ENCODE results near the gene ZNF165. TPM values are rescaled to one million over a fixed set of nuclear protein-coding genes. Genes with fewer than 3 reads are reported as not detected.
"Not testable (repeated sequence)": the region's sequence is repeated elsewhere in the genome, so short reads cannot be mapped to it uniquely, and the experiment has no call there.

The ZNF165 gene
- total RNA-seq = under 1 TPM; 0.48 to 0.59 TPM

DNA sequence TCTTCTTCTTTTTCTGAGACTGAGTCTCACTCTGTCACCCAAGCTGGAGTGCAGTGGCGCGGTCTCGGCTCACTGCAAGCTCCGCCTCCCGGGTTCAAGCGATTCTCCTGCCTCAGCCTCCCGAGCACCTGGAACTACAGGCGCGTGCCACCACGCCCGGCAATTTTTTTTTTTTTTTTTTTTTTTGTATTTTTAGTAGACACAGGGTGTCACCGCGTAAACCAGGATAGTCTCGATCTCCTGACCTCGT lies at the start of gene ZNF165:
TSS of gene ZNF165 (plus strand) at position 188 of the 250 bp plus-strand sequence. CDS start 4,913 bp downstream, outside the sequence.
- DNase-seq (ENCODE audit: low spot score); H3K9me3 Mint-ChIP-seq; H3K27me3 Mint-ChIP-seq; H3K36me3 Mint-ChIP-seq: not testable (repeated sequence)
- H3K4me3 Mint-ChIP-seq = peak within 1 kb of the TSS; percentile 93
- H3K27ac Mint-ChIP-seq = peak within 1 kb of the TSS; percentile 68 to 79
- ATAC-seq = peak; percentile 37 to 41
- H3K4me1 Mint-ChIP-seq (ENCODE audit: low read depth in 2 of 2) = peaks cover 17 to 27% of the 10 kb centered on the region in 2 donors

DNA sequence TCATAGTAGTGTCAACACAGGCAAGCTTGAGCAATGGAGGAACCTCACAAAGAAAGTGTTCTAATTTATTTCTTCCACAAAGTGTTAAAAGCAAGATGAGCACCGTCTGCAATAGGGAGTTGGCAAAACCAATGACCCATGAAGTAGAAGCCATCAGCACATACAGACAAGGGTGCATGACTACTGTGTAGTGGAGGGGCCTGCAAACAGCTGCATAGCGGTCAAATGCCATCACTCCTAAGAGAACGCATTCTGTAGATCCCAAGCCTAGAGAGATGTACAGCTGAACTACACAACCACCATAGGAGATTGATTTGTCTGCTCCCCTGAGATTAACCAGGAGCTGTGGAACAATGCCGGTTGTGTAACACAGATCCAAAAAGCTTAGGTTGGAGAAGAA lies 26.8 kb upstream of the ZNF165 start:
- no peak for ATAC-seq
- no peaks in the 10 kb centered on the region for H3K9me3 Mint-ChIP-seq

GRCh38 chr6:28060405-28060804 lies 20.0 kb upstream of the ZNF165 start:
- H3K4me1 Mint-ChIP-seq (ENCODE audit: low read depth in 2 of 2) = no peaks in the 10 kb centered on the region
- DNase-seq (ENCODE audit: low spot score) (no peak), ATAC-seq (no peak)
- no peak overlapping the region for H3K4me3 Mint-ChIP-seq
- no peaks in the 10 kb centered on the region for H3K9me3 Mint-ChIP-seq
- H3K27ac Mint-ChIP-seq = no peak overlapping the region
- H3K36me3 Mint-ChIP-seq = no peaks in the 10 kb centered on the region
- peaks cover 20 to 25% of the 10 kb centered on the region in 2 donors for H3K27me3 Mint-ChIP-seq

More for the DNA sequence above, 26.8 kb upstream of the ZNF165 start:
- Mint-ChIP-seq H3K27ac (no peak overlapping the region), H3K27me3 (peaks cover 23 to 40% of the 10 kb centered on the region in 2 donors), H3K4me1 (ENCODE audit: low read depth in 2 of 2) (no peaks in the 10 kb centered on the region), H3K4me3 (no peak overlapping the region), H3K36me3 (no peaks in the 10 kb centered on the region)
- DNase-seq (ENCODE audit: low spot score) = no peak

DNA sequence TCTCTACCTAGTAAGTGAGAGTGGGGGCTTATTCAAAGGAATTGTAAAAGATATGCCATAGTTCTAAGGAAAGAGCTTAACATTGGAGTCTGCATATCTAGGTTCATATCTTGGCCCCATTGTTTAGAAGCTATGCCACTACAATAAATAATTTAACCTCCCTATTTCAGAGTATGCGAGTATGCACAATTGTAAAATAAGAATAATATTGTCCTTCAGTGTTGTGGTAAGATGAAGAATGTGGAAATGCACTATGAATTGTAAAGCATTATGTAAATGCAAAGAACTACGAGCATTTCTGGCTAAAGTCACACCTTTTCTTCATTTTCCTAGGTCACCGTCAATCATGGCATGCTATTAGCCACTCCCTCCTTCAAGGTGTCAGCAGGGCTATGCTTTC lies 16.1 kb upstream of the ZNF165 start:
- Mint-ChIP-seq H3K36me3 (no peaks in the 10 kb centered on the region), H3K4me3 (no peak overlapping the region), H3K9me3 (no peaks in the 10 kb centered on the region), H3K27me3 (peaks cover 33 to 44% of the 10 kb centered on the region in 2 donors), H3K4me1 (ENCODE audit: low read depth in 2 of 2) (no peaks in the 10 kb centered on the region), H3K27ac (no peak overlapping the region)
- ATAC-seq (no peak), DNase-seq (ENCODE audit: low spot score) (no peak)

- no peaks in the 10 kb centered on the region for H3K36me3 Mint-ChIP-seq
- H3K27me3 Mint-ChIP-seq = peaks cover 31 to 53% of the 10 kb centered on the region in 2 donors
- H3K27ac Mint-ChIP-seq = no peak overlapping the region
- H3K9me3 Mint-ChIP-seq = no peaks in the 10 kb centered on the region
- DNase-seq (ENCODE audit: low spot score) = no peak
- H3K4me3 Mint-ChIP-seq = no peak overlapping the region
- H3K4me1 Mint-ChIP-seq (ENCODE audit: low read depth in 2 of 2) = no peaks in the 10 kb centered on the region
- no peak for ATAC-seq
Measured at GRCh38 chr6:28068067-28068466, 12.3 kb upstream of the ZNF165 start.

GRCh38 chr6:28070968-28071367 lies 9.4 kb upstream of the ZNF165 start:
- peaks cover 26 to 37% of the 10 kb centered on the region in 2 donors for H3K27me3 Mint-ChIP-seq
- not testable (repeated sequence) for H3K9me3 Mint-ChIP-seq; H3K4me1 Mint-ChIP-seq (ENCODE audit: low read depth in 2 of 2); H3K4me3 Mint-ChIP-seq; H3K36me3 Mint-ChIP-seq; H3K27ac Mint-ChIP-seq; ATAC-seq; DNase-seq (ENCODE audit: low spot score)

GRCh38 chr6:28078050-28078449 lies 2.3 kb upstream of the ZNF165 start:
- no peak overlapping the region for H3K4me3 Mint-ChIP-seq
- ATAC-seq (no peak), DNase-seq (ENCODE audit: low spot score) (no peak)
- H3K27me3 Mint-ChIP-seq = peaks cover 0 to 5% of the 10 kb centered on the region in 2 donors
- no peaks in the 10 kb centered on the region for H3K9me3 Mint-ChIP-seq
- H3K27ac Mint-ChIP-seq = no peak overlapping the region
- H3K4me1 Mint-ChIP-seq (ENCODE audit: low read depth in 2 of 2) = peaks cover 17 to 23% of the 10 kb centered on the region in 2 donors
- peaks cover under 1% of the 10 kb centered on the region for H3K36me3 Mint-ChIP-seq

DNA sequence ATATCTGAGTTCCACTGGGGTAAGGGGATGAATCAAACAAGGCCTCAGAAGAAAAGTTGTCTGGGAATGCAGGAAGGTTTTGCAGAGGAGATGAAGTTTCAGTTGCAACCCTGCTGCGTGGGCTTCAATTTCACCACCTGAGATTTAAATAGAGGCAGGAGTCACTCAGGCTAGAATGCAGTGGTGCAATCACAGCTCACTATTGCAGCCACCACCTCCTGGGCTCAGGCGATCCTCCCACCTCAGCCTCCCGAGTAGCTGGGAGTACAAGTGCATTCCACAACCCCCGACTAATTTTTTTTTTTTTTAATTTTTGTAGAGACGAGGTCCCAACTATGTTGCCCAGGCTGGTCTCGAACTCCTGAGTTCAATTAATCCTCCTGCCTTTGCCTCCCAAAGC lies 1.5 kb upstream of the ZNF165 start:
- DNase-seq (ENCODE audit: low spot score) = no peak
- ATAC-seq = no peak
- Mint-ChIP-seq H3K4me1 (ENCODE audit: low read depth in 2 of 2) (peaks cover 17 to 27% of the 10 kb centered on the region in 2 donors), H3K27me3 (peaks cover 0 to under 1% of the 10 kb centered on the region in 2 donors), H3K9me3 (no peaks in the 10 kb centered on the region), H3K27ac (no peak overlapping the region), H3K4me3 (peak overlapping the region; percentile 39), H3K36me3 (peaks cover 5% of the 10 kb centered on the region)

GRCh38 chr6:28080631-28081485 lies 490 bp downstream of the ZNF165 start:
- Mint-ChIP-seq H3K4me3 (peak overlapping the region; percentile 93), H3K4me1 (ENCODE audit: low read depth in 2 of 2) (peaks cover 17 to 27% of the 10 kb centered on the region in 2 donors), H3K27ac (peak overlapping the region; percentile 68 to 79), H3K9me3 (no peaks in the 10 kb centered on the region), H3K36me3 (peaks cover 5% of the 10 kb centered on the region), H3K27me3 (no peaks in the 10 kb centered on the region)
- DNase-seq (ENCODE audit: low spot score) (peak; percentile 91), ATAC-seq (peak; percentile 90 to 94)

- Mint-ChIP-seq H3K27me3 (no peaks in the 10 kb centered on the region), H3K27ac (peak overlapping the region; percentile 68 to 79), H3K36me3 (peaks cover 5% of the 10 kb centered on the region), H3K9me3 (no peaks in the 10 kb centered on the region), H3K4me1 (ENCODE audit: low read depth in 2 of 2) (peaks cover 17 to 27% of the 10 kb centered on the region in 2 donors), H3K4me3 (peak overlapping the region; percentile 93)
- no peak for DNase-seq (ENCODE audit: low spot score)
- ATAC-seq = peak in 1 of 2 donors; percentile 21
Measured at GRCh38 chr6:28081486-28081751, 1.1 kb downstream of the ZNF165 start.

GRCh38 chr6:28082939-28083338 lies 2.6 kb downstream of the ZNF165 start:
- no peak overlapping the region for H3K27ac Mint-ChIP-seq
- H3K4me1 Mint-ChIP-seq (ENCODE audit: low read depth in 2 of 2) = peaks cover 17 to 27% of the 10 kb centered on the region in 2 donors
- ATAC-seq = peak in 1 of 2 donors; percentile 21
- peaks cover 4% of the 10 kb centered on the region for H3K9me3 Mint-ChIP-seq
- peaks cover 0 to 4% of the 10 kb centered on the region in 2 donors for H3K27me3 Mint-ChIP-seq
- no peak for DNase-seq (ENCODE audit: low spot score)
- peak overlapping the region; percentile 21 for H3K4me3 Mint-ChIP-seq
- H3K36me3 Mint-ChIP-seq = peaks cover 11% of the 10 kb centered on the region

DNA sequence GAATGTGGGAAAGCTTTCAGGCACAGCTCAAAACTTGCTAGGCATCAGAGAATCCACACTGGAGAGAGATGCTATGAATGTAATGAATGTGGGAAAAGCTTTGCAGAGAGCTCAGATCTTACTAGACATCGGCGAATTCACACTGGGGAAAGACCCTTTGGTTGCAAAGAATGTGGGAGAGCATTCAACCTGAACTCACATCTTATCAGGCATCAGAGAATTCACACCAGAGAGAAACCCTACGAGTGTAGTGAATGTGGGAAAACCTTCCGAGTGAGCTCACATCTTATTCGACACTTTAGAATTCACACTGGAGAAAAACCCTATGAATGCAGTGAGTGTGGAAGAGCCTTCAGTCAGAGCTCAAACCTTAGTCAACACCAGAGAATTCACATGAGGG lies 8.7 kb downstream of the ZNF165 start:
- H3K4me1 Mint-ChIP-seq (ENCODE audit: low read depth in 2 of 2) = no peaks in the 10 kb centered on the region
- no peak overlapping the region for H3K27ac Mint-ChIP-seq
- H3K4me3 Mint-ChIP-seq = no peak overlapping the region
- ATAC-seq (no peak), DNase-seq (ENCODE audit: low spot score) (no peak)
- peaks cover 31% of the 10 kb centered on the region for H3K36me3 Mint-ChIP-seq
- H3K27me3 Mint-ChIP-seq = peaks cover 17 to 25% of the 10 kb centered on the region in 2 donors
- peaks cover 23% of the 10 kb centered on the region for H3K9me3 Mint-ChIP-seq

DNA sequence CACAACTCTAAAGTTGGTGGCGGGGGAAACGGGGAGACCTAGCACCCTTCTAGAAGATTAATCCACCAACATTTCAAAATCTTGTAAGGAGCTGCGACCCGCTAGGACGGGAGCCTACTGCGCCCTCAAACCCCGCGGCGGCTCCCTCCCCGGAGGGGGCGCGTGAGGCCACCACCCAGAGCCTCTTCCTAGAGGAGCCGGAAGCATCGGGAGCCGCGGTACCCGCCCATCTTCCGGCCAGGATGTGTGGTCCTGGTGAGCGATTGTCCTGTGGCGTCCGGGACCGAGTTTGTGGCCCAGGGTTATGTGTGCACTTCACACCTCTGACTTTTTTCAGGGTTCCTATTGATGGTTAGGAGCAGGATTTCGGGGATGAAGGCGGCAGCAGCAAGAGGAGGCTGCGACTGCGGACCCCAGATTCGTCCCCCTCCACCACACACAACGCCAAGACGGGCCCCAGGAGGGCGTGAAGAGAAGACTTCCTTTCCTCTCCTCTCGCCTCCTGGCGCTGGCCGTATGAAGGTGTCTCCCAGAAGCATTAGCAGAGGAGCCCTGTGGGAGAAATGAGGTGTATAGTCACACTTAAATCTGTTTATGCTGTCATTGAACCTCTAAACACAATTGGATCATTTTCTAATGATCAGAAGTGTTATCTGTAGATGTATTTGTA lies 10.7 kb downstream of the ZNF165 start:
- Mint-ChIP-seq H3K9me3 (peaks cover 23% of the 10 kb centered on the region), H3K4me3 (no peak overlapping the region), H3K27ac (no peak overlapping the region), H3K27me3 (peaks cover 23 to 28% of the 10 kb centered on the region in 2 donors), H3K36me3 (peaks cover 31% of the 10 kb centered on the region), H3K4me1 (ENCODE audit: low read depth in 2 of 2) (no peaks in the 10 kb centered on the region)
- ATAC-seq (peak in 1 of 2 donors; percentile 48), DNase-seq (ENCODE audit: low spot score) (no peak)

- ATAC-seq; H3K36me3 Mint-ChIP-seq; H3K27ac Mint-ChIP-seq; H3K9me3 Mint-ChIP-seq; H3K4me1 Mint-ChIP-seq (ENCODE audit: low read depth in 2 of 2); H3K4me3 Mint-ChIP-seq; DNase-seq (ENCODE audit: low spot score): not testable (repeated sequence)
- peaks cover 32 to 35% of the 10 kb centered on the region in 2 donors for H3K27me3 Mint-ChIP-seq
Measured at GRCh38 chr6:28102222-28102621, 21.9 kb downstream of the ZNF165 start.

Data from natural killer cell treated with Interleukin-12 subunit alpha and Interleukin-12 subunit beta and Interleukin-15 and Interleukin-18, amount 100 ng/mL, for 72 hours (primary cell).